GM20431 (cell line): ENCODE data around the gene DEPP1.
"Not testable (repeated sequence)": the region's sequence is repeated elsewhere in the genome, so short reads cannot be mapped to it uniquely, and the experiment has no call there.

Experiments used
- in situ Hi-C: fragments of 300-500 bp; cut with MseI, MboI; formaldehyde crosslinking; loops from one replicate; pipeline ENCODE4 v1.15.0; 2020; ENCODE audit warnings: low sequenced_read_pairs; ENCODE audit not compliant: unreplicated experiment

Gene DEPP1

GRCh38 chr10:44978570-44979280, at the start of gene DEPP1:
DEPP1 (minus strand) TSS chr10:44978809; CDS start chr10:44978030, 779 bp downstream.
- in situ Hi-C loops, result loop anchor here (10.0 kb wide), 1 partner anchor 54 kb away; no protein-coding TSS in a partner anchor

- in situ Hi-C loops, result no loop called here
Measured at GRCh38 chr10:45023426-45023825, 44.8 kb upstream of the DEPP1 start.

- in situ Hi-C loops, result no loop called here
Measured at GRCh38 chr10:45015590-45015989, 37.0 kb upstream of the DEPP1 start.

- in situ Hi-C loops, result not testable (repeated sequence)
Measured at GRCh38 chr10:45014557-45014956, 35.9 kb upstream of the DEPP1 start.

GRCh38 chr10:45008524-45009161, 30.0 kb upstream of the DEPP1 start:
- in situ Hi-C loops, result no loop called here

- in situ Hi-C loops, result no loop called here
Measured at GRCh38 chr10:45006276-45007030, 27.8 kb upstream of the DEPP1 start.

- in situ Hi-C loops, result no loop called here
Measured at GRCh38 chr10:45005284-45005683, 26.7 kb upstream of the DEPP1 start.

GRCh38 chr10:45004661-45005060, 26.1 kb upstream of the DEPP1 start:
- in situ Hi-C loops, result no loop called here

GRCh38 chr10:45003432-45004000, 24.9 kb upstream of the DEPP1 start:
- in situ Hi-C loops, result no loop called here

GRCh38 chr10:45001381-45002148, 23.0 kb upstream of the DEPP1 start:
- in situ Hi-C loops, result no loop called here

GRCh38 chr10:45000752-45001380, 22.3 kb upstream of the DEPP1 start, which contains the start of gene ZNF22:
ZNF22 (plus strand) TSS chr10:45000923; CDS start chr10:45003369, 2,446 bp downstream.
- in situ Hi-C loops, result no loop called here

- in situ Hi-C loops, result no loop called here
Measured at GRCh38 chr10:45000138-45000751, 21.6 kb upstream of the DEPP1 start.

- in situ Hi-C loops, result no loop called here
Measured at GRCh38 chr10:44998146-44998631, 19.6 kb upstream of the DEPP1 start.

GRCh38 chr10:44997105-44997748, 18.6 kb upstream of the DEPP1 start:
- in situ Hi-C loops, result no loop called here

GRCh38 chr10:44995914-44996669, 17.5 kb upstream of the DEPP1 start:
- in situ Hi-C loops, result no loop called here

GRCh38 chr10:44995581-44995913, 16.9 kb upstream of the DEPP1 start:
- in situ Hi-C loops, result no loop called here

GRCh38 chr10:44994752-44995530, 16.3 kb upstream of the DEPP1 start:
- in situ Hi-C loops, result no loop called here
